ENCODE results near the gene USP30. TPM values are rescaled to one million over a fixed set of nuclear protein-coding genes. Genes with fewer than 3 reads are reported as not detected.
"Not testable (repeated sequence)": the region's sequence is repeated elsewhere in the genome, so short reads cannot be mapped to it uniquely, and the experiment has no call there.

The USP30 gene
- total RNA-seq, 4 donors from 2014 or later, result 22.8 to 43.9 (median 26.0) TPM

- Histone ChIP-seq H3K36me3 (no peaks in the 10 kb centered on the region), H3K27me3 (peaks cover 7% of the 10 kb centered on the region), H3K4me3 (no peak within 1 kb of the TSS), H3K27ac (no peak within 1 kb of the TSS), H3K4me1 (peaks cover 4% of the 10 kb centered on the region), H3K9me3 (no peaks in the 10 kb centered on the region)
- WGBS, result 18% methylated on average over 12 of the region's 30 CpGs
- TF ChIP-seq POLR2A (IDR thresholded peaks at IDR 0.05) (no peak), POLR2AphosphoS5 (IDR thresholded peaks at IDR 0.05) (no peak), CTCF (IDR thresholded peaks at IDR 0.05) (no peak), EP300 (IDR thresholded peaks at IDR 0.05) (no peak)
- peak; percentile 72 to 82 for DNase-seq (ENCODE audit: low spot score in 2 of 2)
Measured at GRCh38 chr12:109020796-109021380, 31.5 kb upstream of the USP30 start, which contains the start of gene SVOP. Gene SVOP (minus strand): TSS chr12:109021068. CDS start chr12:109020868, 200 bp downstream.

- no peaks in the 10 kb centered on the region for H3K4me1 ChIP-seq
- DNase-seq (ENCODE audit: low spot score in 2 of 2), result no peak
- H3K4me3 ChIP-seq, result no peak overlapping the region
- TF ChIP-seq CTCF (IDR thresholded peaks at IDR 0.05) (no peak), POLR2A (IDR thresholded peaks at IDR 0.05) (no peak), POLR2AphosphoS5 (IDR thresholded peaks at IDR 0.05) (no peak), EP300 (IDR thresholded peaks at IDR 0.05) (no peak)
- H3K36me3 ChIP-seq, result no peaks in the 10 kb centered on the region
- H3K9me3 ChIP-seq, result no peaks in the 10 kb centered on the region
- no peak overlapping the region for H3K27ac ChIP-seq
- H3K27me3 ChIP-seq, result no peaks in the 10 kb centered on the region
- WGBS, result 17% methylated on average over 1 of the region's 1 CpG
Measured at GRCh38 chr12:109027767-109028166, 24.6 kb upstream of the USP30 start.

GRCh38 chr12:109028624-109029023 lies 23.8 kb upstream of the USP30 start:
- not testable (repeated sequence) for H3K9me3 ChIP-seq; H3K27ac ChIP-seq; H3K4me1 ChIP-seq; DNase-seq (ENCODE audit: low spot score in 2 of 2); H3K36me3 ChIP-seq; H3K4me3 ChIP-seq; H3K27me3 ChIP-seq
- WGBS, result 49% methylated on average over 3 of the region's 3 CpGs

GRCh38 chr12:109029411-109029810 lies 23.0 kb upstream of the USP30 start:
- DNase-seq (ENCODE audit: low spot score in 2 of 2), result no peak
- Histone ChIP-seq H3K4me1 (no peaks in the 10 kb centered on the region), H3K27me3 (no peaks in the 10 kb centered on the region), H3K36me3 (no peaks in the 10 kb centered on the region), H3K4me3 (no peak overlapping the region), H3K27ac (no peak overlapping the region), H3K9me3 (no peaks in the 10 kb centered on the region)
- TF ChIP-seq POLR2A (IDR thresholded peaks at IDR 0.05), result no peak
- no peak for TF ChIP-seq POLR2AphosphoS5 (IDR thresholded peaks at IDR 0.05)
- TF ChIP-seq EP300 (IDR thresholded peaks at IDR 0.05), result no peak
- no peak for TF ChIP-seq CTCF (IDR thresholded peaks at IDR 0.05)
- WGBS, result 61% methylated on average over 2 of the region's 2 CpGs

- Histone ChIP-seq H3K4me3 (no peak overlapping the region), H3K27me3 (no peaks in the 10 kb centered on the region), H3K27ac (no peak overlapping the region), H3K9me3 (no peaks in the 10 kb centered on the region), H3K4me1 (no peaks in the 10 kb centered on the region), H3K36me3 (no peaks in the 10 kb centered on the region)
- no peak for DNase-seq (ENCODE audit: low spot score in 2 of 2)
- no peak for TF ChIP-seq CTCF (IDR thresholded peaks at IDR 0.05)
- no peak for TF ChIP-seq EP300 (IDR thresholded peaks at IDR 0.05)
- TF ChIP-seq POLR2A (IDR thresholded peaks at IDR 0.05), result no peak
- WGBS, result 39% methylated on average over 7 of the region's 7 CpGs
Measured at GRCh38 chr12:109033239-109034196, 18.9 kb upstream of the USP30 start.

All from suprapubic skin (tissue), 4 donors.